Vagina (tissue), 2 donors: ENCODE results near the gene ZNF14.

Experiments
- POLR2A ChIP-seq, 2 donors: fragments of 450-650 bp; IDR thresholded peaks; one replicate each; pipeline ENCODE4 v1.6.1; 2017; ENCODE audit warnings: antibody characterized with exemption in 2 of 2, mild to moderate bottlenecking in 2 of 2, moderate library complexity in 2 of 2
- POLR2AphosphoS5 ChIP-seq, 2 donors: sonication (generic); formaldehyde crosslinking; IDR thresholded peaks; one replicate each; pipeline ENCODE4 v1.9.0; 2017; ENCODE audit warnings: antibody characterized with exemption in 2 of 2, mild to moderate bottlenecking in 2 of 2, low read depth in 1 of 2; ENCODE audit not compliant: insufficient read depth in 1 of 2
- TF ChIP-seq, protein P1 (sequence below), 3 experiments: fragments of 450-650 bp in 2 of 3; fragments of 200-600 bp in 1 of 3; sonication (generic) in 1 of 3; IDR thresholded peaks; one replicate each; pipeline ENCODE4 v1.5.1; 2017 to 2019; ENCODE audit warnings: antibody characterized with exemption in 3 of 3, mild to moderate bottlenecking in 2 of 3, moderate library complexity in 2 of 3

DNA sequence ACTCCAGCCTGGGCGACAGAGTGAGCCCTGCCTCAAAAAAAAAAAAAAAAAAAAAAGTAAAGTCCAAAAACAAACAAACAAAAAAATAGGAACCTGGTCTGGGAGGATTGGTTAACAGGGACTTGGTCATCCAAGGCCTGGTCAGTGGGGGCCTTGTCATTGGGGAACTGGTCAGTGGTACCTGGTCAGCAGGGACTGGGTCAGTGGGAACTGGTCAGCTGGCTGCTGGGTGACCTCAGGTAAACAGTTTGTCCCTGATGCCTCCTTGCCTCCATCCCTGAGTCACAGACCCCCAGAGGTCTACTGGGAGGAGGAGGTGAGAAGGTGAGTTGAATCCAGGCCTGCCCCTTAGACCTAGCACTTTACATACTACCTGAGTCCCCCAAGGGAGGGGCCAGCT lies 5.7 kb upstream of the ZNF14 start:
- TF ChIP-seq, protein P1, sequence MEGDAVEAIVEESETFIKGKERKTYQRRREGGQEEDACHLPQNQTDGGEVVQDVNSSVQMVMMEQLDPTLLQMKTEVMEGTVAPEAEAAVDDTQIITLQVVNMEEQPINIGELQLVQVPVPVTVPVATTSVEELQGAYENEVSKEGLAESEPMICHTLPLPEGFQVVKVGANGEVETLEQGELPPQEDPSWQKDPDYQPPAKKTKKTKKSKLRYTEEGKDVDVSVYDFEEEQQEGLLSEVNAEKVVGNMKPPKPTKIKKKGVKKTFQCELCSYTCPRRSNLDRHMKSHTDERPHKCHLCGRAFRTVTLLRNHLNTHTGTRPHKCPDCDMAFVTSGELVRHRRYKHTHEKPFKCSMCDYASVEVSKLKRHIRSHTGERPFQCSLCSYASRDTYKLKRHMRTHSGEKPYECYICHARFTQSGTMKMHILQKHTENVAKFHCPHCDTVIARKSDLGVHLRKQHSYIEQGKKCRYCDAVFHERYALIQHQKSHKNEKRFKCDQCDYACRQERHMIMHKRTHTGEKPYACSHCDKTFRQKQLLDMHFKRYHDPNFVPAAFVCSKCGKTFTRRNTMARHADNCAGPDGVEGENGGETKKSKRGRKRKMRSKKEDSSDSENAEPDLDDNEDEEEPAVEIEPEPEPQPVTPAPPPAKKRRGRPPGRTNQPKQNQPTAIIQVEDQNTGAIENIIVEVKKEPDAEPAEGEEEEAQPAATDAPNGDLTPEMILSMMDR (IDR thresholded peaks at IDR 0.05), result no peak
- TF ChIP-seq POLR2A (IDR thresholded peaks at IDR 0.05) (no peak), POLR2AphosphoS5 (IDR thresholded peaks at IDR 0.05; ENCODE audit: insufficient read depth in 1 of 2, low read depth in 1 of 2) (no peak)
